ENCODE measurements around the gene IL17RC.
"Not testable (repeated sequence)": the region's sequence is repeated elsewhere in the genome, so short reads cannot be mapped to it uniquely, and the experiment has no call there.

Gene IL17RC

DNA sequence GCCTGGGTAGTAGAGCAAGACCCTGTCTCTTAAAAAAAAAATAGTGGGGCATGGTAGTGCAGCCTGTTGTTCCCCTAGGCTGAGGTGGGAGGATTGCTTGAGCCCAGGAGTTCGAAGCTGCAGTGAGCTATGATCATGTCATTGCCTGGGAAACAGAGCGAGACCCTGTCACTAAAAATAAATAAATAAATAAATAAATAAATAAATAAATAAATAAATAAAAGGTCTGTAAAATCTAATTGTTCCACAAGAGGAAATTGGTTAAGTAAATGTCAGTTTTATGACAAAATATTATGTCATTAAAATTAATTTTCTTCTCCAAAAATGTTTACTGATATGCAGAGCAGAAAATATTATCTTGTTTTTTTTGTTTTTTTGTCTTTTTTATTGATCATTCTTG lies 22.1 kb downstream of the IL17RC start:
- DNase-seq (ENCODE audit: low read depth) = no peak
- no peak overlapping the region for H3K4me3 ChIP-seq (ENCODE audit: low read depth, low read length)

DNA sequence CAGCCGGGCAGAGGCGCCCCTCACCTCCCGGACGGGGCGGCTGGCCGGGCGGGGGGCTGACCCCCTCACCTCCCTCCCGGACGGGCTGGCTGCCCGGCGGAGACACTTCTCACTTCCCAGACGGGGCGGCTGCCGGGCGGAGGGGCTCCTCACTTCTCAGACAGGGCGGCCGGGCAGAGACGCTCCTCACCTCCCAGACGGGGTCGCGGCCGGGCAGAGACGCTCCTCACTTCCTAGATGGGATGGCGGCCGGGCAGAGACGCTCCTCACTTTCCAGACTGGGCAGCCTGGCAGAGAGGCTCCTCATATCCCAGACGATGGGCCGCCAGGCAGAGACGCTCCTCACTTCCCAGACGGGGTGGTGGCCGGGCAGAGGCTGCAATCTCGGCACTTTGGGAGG lies 23.0 kb downstream of the IL17RC start:
- not testable (repeated sequence) for H3K4me3 ChIP-seq (ENCODE audit: low read depth, low read length); DNase-seq (ENCODE audit: low read depth)

- H3K4me3 ChIP-seq (ENCODE audit: low read depth, low read length) = no peak overlapping the region
- no peak for DNase-seq (ENCODE audit: low read depth)
Observed at GRCh38 chr3:9940746-9941145, 23.8 kb downstream of the IL17RC start.

- no peak overlapping the region for H3K4me3 ChIP-seq (ENCODE audit: low read depth, low read length)
- no peak for DNase-seq (ENCODE audit: low read depth)
Observed at GRCh38 chr3:9942164-9942563, 25.3 kb downstream of the IL17RC start.

GRCh38 chr3:9942934-9943690 lies 26.2 kb downstream of the IL17RC start:
- H3K4me3 ChIP-seq (ENCODE audit: low read depth, low read length) = no peak overlapping the region
- no peak for DNase-seq (ENCODE audit: low read depth)

- DNase-seq (ENCODE audit: low read depth) = no peak
- H3K4me3 ChIP-seq (ENCODE audit: low read depth, low read length) = no peak overlapping the region
Observed at GRCh38 chr3:9944271-9944670, 27.4 kb downstream of the IL17RC start.

- H3K4me3 ChIP-seq (ENCODE audit: low read depth, low read length) = peak overlapping the region; percentile 52
- no peak for DNase-seq (ENCODE audit: low read depth)
Observed at GRCh38 chr3:9945358-9945757, 28.5 kb downstream of the IL17RC start.

GRCh38 chr3:9946112-9947024 lies 29.5 kb downstream of the IL17RC start:
- DNase-seq (ENCODE audit: low read depth) = peak; percentile 67
- peak overlapping the region; percentile 52 for H3K4me3 ChIP-seq (ENCODE audit: low read depth, low read length)

DNA sequence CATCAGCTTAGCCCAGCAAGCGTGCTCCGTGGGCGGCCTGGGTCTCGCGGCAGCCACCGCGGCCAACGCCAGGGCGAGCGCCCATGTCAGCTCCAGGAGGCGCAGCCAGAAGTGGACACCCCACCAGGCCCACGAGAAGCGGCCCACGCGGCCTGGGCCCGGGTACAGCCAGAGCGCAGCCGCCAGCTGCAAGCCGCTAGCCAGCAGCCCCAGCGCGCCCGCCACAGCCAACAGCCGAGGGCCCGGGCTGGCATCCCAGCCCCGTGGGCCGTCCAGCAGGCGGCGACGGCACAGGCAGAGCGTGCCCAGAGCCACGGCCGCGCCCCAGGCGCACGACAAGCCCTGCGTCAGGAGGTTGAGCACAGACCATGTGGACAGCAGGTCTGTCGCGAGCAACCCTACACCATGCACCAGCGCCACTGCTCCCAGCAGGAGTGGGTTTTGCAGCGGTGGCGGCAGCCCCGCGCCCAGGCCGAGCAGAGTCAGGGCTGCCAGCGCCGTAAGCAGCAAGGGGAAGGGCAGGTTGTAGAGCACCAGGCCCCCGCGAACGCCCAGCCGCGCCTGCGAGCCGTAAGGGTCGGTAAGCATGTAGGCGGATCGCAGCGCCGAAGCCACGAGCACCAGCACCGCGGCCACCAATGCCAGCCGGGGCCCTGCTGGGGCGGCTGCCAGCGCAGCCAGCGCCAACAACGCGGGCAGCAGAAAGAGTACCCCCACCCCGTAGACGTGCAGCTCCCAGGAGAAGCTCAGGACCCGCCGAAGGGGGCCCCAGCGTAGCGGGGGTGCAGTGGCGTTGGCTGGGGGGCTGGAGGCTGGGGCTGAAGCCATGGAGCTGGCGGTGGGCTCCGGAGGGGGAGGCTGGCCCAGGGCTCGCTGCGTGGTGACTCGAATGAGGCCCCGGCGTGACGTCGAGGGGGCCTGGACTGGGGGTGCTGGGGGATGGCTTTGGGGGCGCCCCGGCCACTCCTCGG lies 30.4 kb downstream of the IL17RC start:
- H3K4me3 ChIP-seq (ENCODE audit: low read depth, low read length) = peak overlapping the region; percentile 52
- no peak for DNase-seq (ENCODE audit: low read depth)

DNA sequence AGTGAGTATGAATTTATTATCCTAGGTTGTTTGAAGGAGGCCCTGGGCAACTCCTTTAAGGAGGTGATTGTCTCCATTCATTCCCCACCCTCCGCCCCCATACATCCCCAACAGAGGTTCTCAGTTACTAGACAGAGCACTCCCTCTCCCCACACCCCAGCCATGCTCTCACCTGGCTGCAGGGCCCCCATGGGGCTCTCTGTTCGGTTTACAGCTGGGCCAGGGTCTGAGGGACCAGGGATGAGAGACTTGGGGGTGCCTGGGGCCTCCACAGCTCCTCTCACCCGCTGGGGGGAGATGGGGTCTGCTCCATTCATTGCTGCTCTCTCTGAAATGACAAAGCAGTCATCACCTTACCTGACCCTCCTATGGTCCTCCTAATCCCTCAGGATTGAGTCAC lies 31.7 kb downstream of the IL17RC start:
- no peak for DNase-seq (ENCODE audit: low read depth)
- H3K4me3 ChIP-seq (ENCODE audit: low read depth, low read length) = no peak overlapping the region

DNA sequence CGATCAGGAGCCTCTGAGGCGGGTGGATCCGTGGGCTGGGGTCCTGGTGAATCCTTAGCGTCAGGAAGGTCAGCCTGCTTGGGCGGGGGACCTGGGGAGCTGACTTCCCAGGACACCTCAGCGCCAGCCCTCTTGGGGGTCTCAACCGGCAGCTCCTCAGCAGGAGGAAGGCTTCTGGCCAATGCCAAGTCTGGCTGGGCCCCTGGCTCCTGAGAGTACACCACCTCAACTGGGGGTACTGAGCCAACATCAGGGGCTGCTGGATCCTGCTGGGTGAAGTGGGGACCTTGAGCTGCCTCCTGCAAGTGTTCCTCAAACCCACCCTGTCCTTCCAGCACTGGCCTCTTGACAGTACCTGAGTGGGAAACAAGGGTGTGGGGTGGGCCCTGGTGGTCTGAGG lies 32.2 kb downstream of the IL17RC start:
- DNase-seq (ENCODE audit: low read depth) = no peak
- no peak overlapping the region for H3K4me3 ChIP-seq (ENCODE audit: low read depth, low read length)

GRCh38 chr3:9949626-9950025 lies 32.7 kb downstream of the IL17RC start:
- DNase-seq (ENCODE audit: low read depth) = no peak

DNA sequence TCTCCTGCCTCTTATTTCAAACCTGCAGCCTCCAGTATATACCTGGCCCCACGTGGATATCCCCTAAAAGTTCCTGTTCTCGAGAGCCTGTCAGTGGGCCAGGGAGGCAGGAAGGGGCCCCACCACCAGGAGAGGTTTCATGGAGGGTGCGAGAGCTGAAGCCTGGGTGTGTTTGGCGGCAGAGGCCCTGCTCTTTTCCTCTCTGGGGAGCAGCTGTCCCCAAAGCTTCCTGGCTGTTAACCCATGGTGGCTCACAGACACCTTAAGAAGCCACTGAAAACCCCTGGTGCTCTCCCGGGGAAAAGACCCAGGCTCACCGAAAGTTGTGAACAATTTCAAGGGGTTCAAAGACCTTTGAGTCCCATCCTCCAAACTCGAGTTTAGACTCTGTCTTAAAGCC lies 34.2 kb downstream of the IL17RC start:
- no peak overlapping the region for H3K4me3 ChIP-seq (ENCODE audit: low read depth, low read length)
- no peak for DNase-seq (ENCODE audit: low read depth)

More at GRCh38 chr3:9949626-9950025, 32.7 kb downstream of the IL17RC start:
- H3K4me3 ChIP-seq (ENCODE audit: low read depth, low read length) = no peak overlapping the region

- peak overlapping the region; percentile 58 for H3K4me3 ChIP-seq (ENCODE audit: low read depth, low read length)
- DNase-seq (ENCODE audit: low read depth) = no peak
Observed at GRCh38 chr3:9951598-9951961, 34.7 kb downstream of the IL17RC start.

DNA sequence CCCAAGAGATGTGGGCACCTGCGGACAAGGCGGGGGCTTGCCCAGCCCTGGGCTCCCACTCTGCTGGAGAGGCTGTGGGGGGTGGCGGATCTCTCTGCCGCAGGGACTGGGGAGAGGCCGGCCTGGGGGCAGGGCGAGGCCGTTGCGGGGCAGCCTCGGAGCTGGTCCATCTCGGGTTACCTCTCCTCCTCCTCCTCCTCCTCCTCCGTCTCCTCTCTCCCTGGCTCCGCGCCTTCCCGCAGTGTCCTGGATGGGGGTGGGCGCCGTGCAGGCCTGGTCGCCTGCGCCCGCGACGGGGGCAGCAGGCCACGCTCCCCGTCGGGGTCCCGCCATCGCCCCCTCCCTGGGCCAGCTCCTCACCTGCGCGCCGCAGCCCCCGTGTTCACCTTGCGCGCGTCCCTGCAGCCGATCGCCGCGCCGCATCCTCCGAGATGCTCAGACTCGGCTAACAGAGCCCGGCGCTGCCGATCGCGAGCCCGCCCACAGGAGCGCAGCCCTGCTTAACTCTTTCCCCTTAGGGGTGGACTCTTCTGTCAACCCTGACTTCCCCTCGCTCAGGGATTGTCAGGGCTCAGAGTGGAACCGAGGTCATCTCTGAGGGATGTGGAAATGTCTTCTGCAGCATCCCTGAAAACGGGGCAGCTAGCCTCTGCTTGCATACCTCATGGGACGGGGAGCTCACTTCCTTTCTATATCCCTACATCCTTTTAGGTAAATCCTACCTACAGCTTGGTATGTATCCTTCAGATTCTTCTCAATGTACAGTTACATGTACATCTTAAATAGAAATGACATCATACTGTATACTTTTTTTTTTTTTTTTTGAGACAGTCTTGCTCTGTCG lies 35.3 kb downstream of the IL17RC start, which contains the start of gene PRRT3:
Gene PRRT3 (minus strand): TSS at position 447 of the 844 bp plus-strand sequence. CDS start 2,293 bp downstream, outside the sequence.
- no peak for DNase-seq (ENCODE audit: low read depth)
- H3K4me3 ChIP-seq (ENCODE audit: low read depth, low read length) = peak within 1 kb of the TSS; percentile 58

GRCh38 chr3:9955067-9955502 lies 38.2 kb downstream of the IL17RC start:
- no peak overlapping the region for H3K4me3 ChIP-seq (ENCODE audit: low read depth, low read length)
- DNase-seq (ENCODE audit: low read depth) = no peak

- H3K4me3 ChIP-seq (ENCODE audit: low read depth, low read length) = no peak overlapping the region
Observed at GRCh38 chr3:9955611-9956352, 38.9 kb downstream of the IL17RC start.

DNA sequence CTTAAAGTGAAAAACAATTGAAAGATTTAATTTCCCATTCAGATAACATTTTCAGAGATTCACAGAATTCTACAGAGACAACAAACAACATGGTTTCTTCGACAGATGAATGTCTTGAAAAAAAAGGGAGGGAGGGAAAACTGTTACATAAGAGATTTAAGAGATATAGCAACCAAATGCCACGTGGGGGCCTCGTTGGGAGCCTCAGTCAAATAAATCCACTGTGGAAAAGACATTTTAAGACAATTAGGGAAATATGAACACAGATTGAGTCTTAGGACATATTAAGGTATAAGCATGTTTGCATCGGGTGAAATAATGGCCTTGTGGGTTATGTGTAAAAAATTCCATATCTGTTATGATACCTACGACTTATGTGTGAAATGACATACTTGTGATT lies 40.3 kb downstream of the IL17RC start:
- DNase-seq (ENCODE audit: low read depth) = no peak
- no peak overlapping the region for H3K4me3 ChIP-seq (ENCODE audit: low read depth, low read length)

More at GRCh38 chr3:9955611-9956352, 38.9 kb downstream of the IL17RC start:
- no peak for DNase-seq (ENCODE audit: low read depth)

Data from skeletal muscle cell (primary cell).